ENCODE data around the gene CHAD.

DNA sequence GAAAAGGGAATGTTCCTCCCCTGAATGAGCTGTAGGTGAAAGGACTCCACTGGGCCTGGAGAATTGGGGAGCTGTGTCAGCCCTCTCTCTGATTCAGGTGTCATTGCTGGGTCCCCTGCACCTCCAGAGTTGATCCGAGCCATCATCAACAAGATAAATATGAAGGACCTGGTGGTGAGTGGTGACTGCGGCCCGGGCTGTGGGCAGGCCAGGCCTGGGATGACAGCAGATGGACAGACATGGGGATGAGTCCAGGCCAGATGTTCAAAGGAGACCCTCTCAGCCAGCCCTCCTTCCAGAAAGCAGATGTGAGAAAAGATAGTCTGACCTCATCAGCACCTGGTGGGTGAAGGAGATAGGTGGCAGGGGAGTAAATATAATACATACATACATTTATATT, 4.6 kb downstream of the CHAD start:
- TF ChIP-seq REST (IDR thresholded peaks at IDR 0.05; ENCODE audit: insufficient read depth in 1 of 2, low read depth in 2 of 2, low read length in 1 of 2) (no peak), CTCF (IDR thresholded peaks at IDR 0.05) (no peak), SIN3A (IDR thresholded peaks at IDR 0.05; ENCODE audit: borderline replicate concordance, insufficient read depth, low read depth, low read length) (no peak)

All from Panc1 (cell line).